ENCODE measurements around the gene SHCBP1L. TPM values are rescaled to one million over a fixed set of nuclear protein-coding genes. Genes with fewer than 3 reads are reported as not detected.

SHCBP1L gene
- total RNA-seq, 1 donor from 2014 or later, result not detected

Small RNA genes lying within 50 kb of the gene (small RNA-seq; reads per million reads assigned to genes)
- gene HMGN1P4 (not detected), gene RNU6-41P (not detected)

Other genes with a start within 250 kb of the SHCBP1L start
- gene NPL, start 163.4 kb downstream of the SHCBP1L start, total RNA-seq, result 24.1 TPM
- gene DHX9, start 113.8 kb downstream of the SHCBP1L start, total RNA-seq, result 257 TPM
- 29.3 TPM for gene LAMC1, start 70.3 kb upstream of the SHCBP1L start, total RNA-seq
- 2.0 TPM for gene LAMC2, start 233.1 kb upstream of the SHCBP1L start, total RNA-seq